Testis (tissue), 3 donors: ENCODE measurements around the gene DTX2. TPM values are rescaled to one million over a fixed set of nuclear protein-coding genes. Genes with fewer than 3 reads are reported as not detected.
"Not testable (repeated sequence)": the region's sequence is repeated elsewhere in the genome, so short reads cannot be mapped to it uniquely, and the experiment has no call there.

ENCODE experiments used
- DNase-seq: peaks from one replicate; pipeline ENCODE4 v3.0.0-alpha.2; 2019
- H3K27ac ChIP-seq, 2 donors: fragments of 200-600 bp; sonication (generic); one replicate each; pipeline ENCODE4 v1.5.1; 2019
- H3K27me3 ChIP-seq: fragments of 200-600 bp; sonication (generic); one replicate; pipeline ENCODE4 v1.5.1; 2019
- H3K36me3 ChIP-seq: fragments of 200-600 bp; sonication (generic); one replicate; pipeline ENCODE4 v1.5.1; 2017; ENCODE audit warnings: low read depth; ENCODE audit errors: missing control alignments
- H3K4me1 ChIP-seq: fragments of 200-600 bp; sonication (generic); one replicate; pipeline ENCODE4 v1.5.1; 2019
- H3K4me3 ChIP-seq, 2 donors: fragments of 200-600 bp; sonication (generic); one replicate each; pipeline ENCODE4 v1.5.1; 2017 to 2019
- H3K9me3 ChIP-seq: fragments of 200-600 bp; sonication (generic); one replicate; pipeline ENCODE4 v1.5.1; 2017
- POLR2A ChIP-seq: fragments of 450-650 bp; IDR thresholded peaks from one replicate; pipeline ENCODE4 v1.6.1; 2017; ENCODE audit warnings: antibody characterized with exemption, mild to moderate bottlenecking, moderate library complexity
- WGBS, 2 donors: methylation state at CpG; one replicate each; pipeline ENCODE4 v1.1.5; 2018; 5-methylcytosine and 5-hydroxymethylcytosine counted together
- intact Hi-C: fragments of 100-400 bp; cut with DNase I; formaldehyde crosslinking; loops from one replicate; pipeline ENCODE4 v1.15.1; 2023; ENCODE audit warnings: low total_unique reads
- polyA plus RNA-seq: library from polyadenylated mRNA; stranded (reverse); fragments of 350-450 nt; fragmentation: Illumina TruSeq; extraction: RNeasy Lipid Tissue Mini Kit (QIAGEN cat#74804); gene quantifications from one replicate; pipeline ENCODE4 v1.2.3, GENCODE V29; 2014; ENCODE audit warnings: low read depth, low replicate concordance; ENCODE audit not compliant: insufficient read depth
- total RNA-seq, 2 donors: library from RNA; depleted of rRNA; stranded (reverse); fragments of >200 nt; gene quantifications; one replicate each; pipeline ENCODE4 v1.2.3, GENCODE V29; 2016
- TF ChIP-seq, protein P1 (sequence below), 3 experiments: fragments of 450-650 bp in 2 of 3; fragments of 200-600 bp in 1 of 3; sonication (generic) in 1 of 3; IDR thresholded peaks; one replicate each; pipeline ENCODE4 v1.5.1; 2016 to 2019; ENCODE audit warnings: antibody characterized with exemption in 3 of 3, mild to moderate bottlenecking in 2 of 3, moderate library complexity in 1 of 3

The DTX2 gene
- total and polyA plus RNA-seq, 3 donors from 2014 or later, result 65.1 to 239 (median 200) TPM

DNA sequence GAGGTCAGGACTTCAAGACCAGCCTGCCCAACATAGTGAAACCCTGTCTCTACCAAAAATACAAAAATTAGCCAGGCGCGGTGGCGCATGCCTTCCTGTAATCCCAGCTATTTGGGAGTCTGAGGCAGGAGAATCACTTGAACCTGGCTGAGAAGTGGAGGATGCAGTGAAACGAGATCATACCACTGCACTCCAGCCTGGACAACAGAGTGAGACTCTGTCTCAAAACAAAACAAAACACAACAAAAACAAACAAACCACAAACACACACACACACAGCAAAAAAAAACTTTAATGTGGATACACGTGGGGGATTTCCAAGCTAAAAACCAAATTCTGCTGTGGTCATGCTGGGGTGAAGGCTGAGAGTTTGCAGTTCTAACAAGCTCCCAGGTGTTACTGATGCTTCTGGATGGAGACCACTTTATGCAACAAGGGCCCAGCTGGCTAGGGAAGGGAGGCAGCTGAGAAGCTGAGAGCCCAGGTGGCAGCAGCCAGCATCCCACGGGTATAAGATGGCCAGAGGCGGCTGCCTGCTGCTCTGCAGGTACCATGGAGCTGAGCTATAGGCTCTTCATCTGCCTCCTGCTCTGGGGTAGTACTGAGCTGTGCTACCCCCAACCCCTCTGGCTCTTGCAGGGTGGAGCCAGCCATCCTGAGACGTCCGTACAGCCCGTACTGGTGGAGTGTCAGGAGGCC lies 36.9 kb upstream of the DTX2 start, which contains the start of gene ZP3:
Gene ZP3, plus strand, starts transcription at position 538 of the 699 bp plus-strand sequence. Its CDS starts 15 bp downstream, at position 553.
- no peaks in the 10 kb centered on the region for H3K36me3 ChIP-seq
- intact Hi-C loops, result no loop called here
- WGBS, 2 donors, result 85 to 89% methylated on average over 9 to 10 of the region's 10 CpGs
- H3K27ac ChIP-seq, result no peak within 1 kb of the TSS
- H3K4me1 ChIP-seq, result no peaks in the 10 kb centered on the region
- no peaks in the 10 kb centered on the region for H3K27me3 ChIP-seq
- no peak for TF ChIP-seq POLR2A
- TF ChIP-seq, protein P1, sequence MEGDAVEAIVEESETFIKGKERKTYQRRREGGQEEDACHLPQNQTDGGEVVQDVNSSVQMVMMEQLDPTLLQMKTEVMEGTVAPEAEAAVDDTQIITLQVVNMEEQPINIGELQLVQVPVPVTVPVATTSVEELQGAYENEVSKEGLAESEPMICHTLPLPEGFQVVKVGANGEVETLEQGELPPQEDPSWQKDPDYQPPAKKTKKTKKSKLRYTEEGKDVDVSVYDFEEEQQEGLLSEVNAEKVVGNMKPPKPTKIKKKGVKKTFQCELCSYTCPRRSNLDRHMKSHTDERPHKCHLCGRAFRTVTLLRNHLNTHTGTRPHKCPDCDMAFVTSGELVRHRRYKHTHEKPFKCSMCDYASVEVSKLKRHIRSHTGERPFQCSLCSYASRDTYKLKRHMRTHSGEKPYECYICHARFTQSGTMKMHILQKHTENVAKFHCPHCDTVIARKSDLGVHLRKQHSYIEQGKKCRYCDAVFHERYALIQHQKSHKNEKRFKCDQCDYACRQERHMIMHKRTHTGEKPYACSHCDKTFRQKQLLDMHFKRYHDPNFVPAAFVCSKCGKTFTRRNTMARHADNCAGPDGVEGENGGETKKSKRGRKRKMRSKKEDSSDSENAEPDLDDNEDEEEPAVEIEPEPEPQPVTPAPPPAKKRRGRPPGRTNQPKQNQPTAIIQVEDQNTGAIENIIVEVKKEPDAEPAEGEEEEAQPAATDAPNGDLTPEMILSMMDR (IDR thresholded peaks at IDR 0.05), result no peak
- DNase-seq, result no peak
- no peaks in the 10 kb centered on the region for H3K9me3 ChIP-seq
- no peak within 1 kb of the TSS for H3K4me3 ChIP-seq

DNA sequence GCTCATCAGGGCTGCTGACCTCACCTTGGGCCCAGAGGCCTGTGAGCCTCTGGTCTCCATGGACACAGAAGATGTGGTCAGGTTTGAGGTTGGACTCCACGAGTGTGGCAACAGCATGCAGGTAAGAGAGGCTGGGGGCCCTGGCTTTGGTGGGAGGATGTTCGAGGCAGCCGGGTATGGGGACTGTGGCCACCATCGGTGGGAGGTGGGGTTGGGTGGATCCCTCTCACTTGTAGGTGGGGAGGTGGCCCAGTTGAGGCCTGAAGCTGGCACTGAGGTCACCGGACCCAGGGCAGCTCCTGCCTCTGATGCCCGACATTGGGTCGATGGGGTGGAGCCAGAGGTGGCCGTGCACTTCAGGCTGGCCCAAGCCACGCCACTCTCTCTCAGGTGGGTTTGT lies 36.4 kb upstream of the DTX2 start:
- WGBS, 2 donors, result 67 to 98% methylated on average over 1 to 9 of the region's 9 CpGs
- Histone ChIP-seq H3K27ac (no peak overlapping the region), H3K9me3 (no peaks in the 10 kb centered on the region), H3K4me1 (no peaks in the 10 kb centered on the region), H3K36me3 (no peaks in the 10 kb centered on the region), H3K27me3 (no peaks in the 10 kb centered on the region), H3K4me3 (no peak overlapping the region)
- no peak for TF ChIP-seq POLR2A
- TF ChIP-seq, protein P1 (IDR thresholded peaks at IDR 0.05), result no peak
- DNase-seq, result no peak
- intact Hi-C loops, result no loop called here

DNA sequence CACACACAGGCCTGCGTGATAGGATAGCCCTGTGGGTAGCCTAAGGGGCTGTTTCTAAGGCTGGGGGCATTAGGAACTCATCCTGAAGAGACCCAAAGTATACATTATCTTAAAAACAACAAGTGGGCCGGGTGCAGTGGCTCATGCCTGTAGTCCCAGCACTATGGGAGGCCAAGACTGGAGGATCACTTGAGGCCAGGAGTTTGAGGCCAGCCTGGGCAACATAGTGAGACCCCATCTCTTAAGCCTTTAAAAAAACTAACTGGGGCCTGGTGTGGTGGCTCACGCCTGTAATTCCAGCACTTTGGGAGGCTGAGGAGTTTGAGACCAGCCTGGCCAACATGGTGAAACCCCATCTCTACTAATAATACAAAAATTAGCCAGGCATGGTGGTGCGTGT lies 36.0 kb upstream of the DTX2 start:
- DNase-seq, H3K9me3 ChIP-seq, H3K4me3 ChIP-seq, H3K27me3 ChIP-seq, H3K4me1 ChIP-seq, H3K27ac ChIP-seq, H3K36me3 ChIP-seq, intact Hi-C loops: not testable (repeated sequence)
- WGBS, 2 donors, result 94 to 97% methylated on average over 3 to 4 of the region's 4 CpGs

DNA sequence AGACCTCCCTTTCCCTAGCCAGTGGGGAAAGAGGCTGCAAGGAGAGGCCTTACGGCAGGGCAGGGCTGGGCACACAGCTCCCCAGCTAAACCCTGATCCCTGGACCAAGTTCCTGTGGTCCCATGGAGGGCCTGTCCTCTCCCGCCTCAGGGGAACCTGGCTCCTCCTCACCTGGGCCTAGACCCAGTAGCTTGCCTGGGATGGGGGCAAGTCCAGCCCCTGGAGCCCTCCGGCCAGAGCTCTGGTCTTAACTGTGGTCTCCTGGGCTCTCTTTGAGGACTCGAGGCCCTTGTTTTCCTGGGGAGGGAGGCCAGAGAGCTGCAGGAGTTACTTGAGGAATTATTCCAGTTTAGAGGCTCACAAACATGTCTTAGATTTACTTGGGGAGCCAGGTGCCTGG lies 35.3 kb upstream of the DTX2 start:
- Histone ChIP-seq H3K9me3 (no peaks in the 10 kb centered on the region), H3K4me1 (no peaks in the 10 kb centered on the region), H3K4me3 (no peak overlapping the region), H3K27me3 (no peaks in the 10 kb centered on the region), H3K27ac (no peak overlapping the region), H3K36me3 (no peaks in the 10 kb centered on the region)
- TF ChIP-seq, protein P1 (IDR thresholded peaks at IDR 0.05), result no peak
- WGBS, 2 donors, result 89 to 100% methylated on average over 2 to 4 of the region's 4 CpGs
- intact Hi-C loops, result no loop called here
- DNase-seq, result no peak

DNA sequence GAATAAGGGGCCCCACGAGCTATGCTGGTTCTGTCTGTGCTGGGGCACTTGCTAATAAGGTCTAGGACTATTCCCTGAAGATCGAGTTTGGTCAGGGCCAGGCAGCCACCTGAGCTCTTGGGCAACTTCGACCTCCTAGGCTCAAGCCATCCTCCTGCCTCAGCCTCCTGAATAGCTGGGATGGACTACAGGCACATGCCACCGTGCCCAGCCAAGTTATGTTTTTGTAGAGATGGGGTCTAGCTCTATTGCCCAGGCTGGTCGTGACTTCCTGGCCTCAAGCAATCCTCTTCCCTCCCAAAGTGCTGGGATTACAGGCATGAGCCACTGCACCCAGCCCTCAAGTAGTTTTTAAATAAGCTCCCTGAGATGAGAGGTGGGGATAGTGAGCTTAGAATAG lies 33.9 kb upstream of the DTX2 start:
- Histone ChIP-seq H3K9me3 (no peaks in the 10 kb centered on the region), H3K4me3 (no peak overlapping the region), H3K4me1 (no peaks in the 10 kb centered on the region), H3K36me3 (no peaks in the 10 kb centered on the region), H3K27ac (no peak overlapping the region), H3K27me3 (no peaks in the 10 kb centered on the region)
- intact Hi-C loops, result no loop called here
- WGBS, 2 donors, result 93% methylated on average over 4 to 5 of the region's 5 CpGs
- no peak for TF ChIP-seq POLR2A
- TF ChIP-seq, protein P1 (IDR thresholded peaks at IDR 0.05), result no peak
- no peak for DNase-seq
